Fibroblast of lung (primary cell): Measurements from ENCODE around the gene TARS3. TPM values are rescaled to one million over a fixed set of nuclear protein-coding genes. Genes with fewer than 3 reads are reported as not detected.

Source experiments
- DNase-seq, 2 donors: peaks; one replicate each; pipeline versions ENCODE4 v3.0.0 to v3.0.0-alpha.2; 2010; ENCODE audit warnings: low read depth in 2 of 2
- H2AFZ ChIP-seq: 2 replicates; pipeline ENCODE4 v1.5.1; 2012; ENCODE audit warnings: low read length, control low read depth, inconsistent platforms
- H3K27ac ChIP-seq: 2 replicates; pipeline ENCODE4 v1.5.1; 2011; ENCODE audit warnings: low read length, control low read depth; ENCODE audit not compliant: insufficient read depth
- H3K27me3 ChIP-seq: 2 replicates; pipeline ENCODE4 v1.5.1; 2011; ENCODE audit warnings: mild to moderate bottlenecking, low read length; ENCODE audit not compliant: control insufficient read depth, insufficient read depth
- H3K36me3 ChIP-seq: 2 replicates; pipeline ENCODE4 v1.5.1; 2011; ENCODE audit warnings: low read length; ENCODE audit not compliant: control insufficient read depth, insufficient read depth
- H3K4me1 ChIP-seq: 2 replicates; pipeline ENCODE4 v1.5.1; 2011; ENCODE audit warnings: low read length; ENCODE audit not compliant: control insufficient read depth, insufficient read depth; ENCODE audit errors: extremely low read depth
- H3K4me2 ChIP-seq: 2 replicates; pipeline ENCODE4 v1.5.1; 2011; ENCODE audit warnings: low read length, control low read depth; ENCODE audit not compliant: insufficient read depth; ENCODE audit errors: extremely low read depth
- H3K4me3 ChIP-seq, 4 experiments: fragments of 200-600 bp in 1 of 4; sonication (generic) in 1 of 4; replicated peaks in 1 of 4; 2 replicates each; pipeline ENCODE4 v1.5.1; 2011 to 2016; ENCODE audit warnings: low read length in 4 of 4, low read depth in 3 of 4, mild to moderate bottlenecking in 3 of 4, control low read depth in 2 of 4, inconsistent platforms in 1 of 4, mixed read lengths in 1 of 4; ENCODE audit not compliant: insufficient read depth in 1 of 4; ENCODE audit errors: control extremely low read depth in 1 of 4
- H3K79me2 ChIP-seq: 2 replicates; pipeline ENCODE4 v1.5.1; 2012; ENCODE audit warnings: mild to moderate bottlenecking, low read length, inconsistent platforms; ENCODE audit not compliant: control insufficient read depth, insufficient read depth
- H3K9ac ChIP-seq: 2 replicates; pipeline ENCODE4 v1.5.1; 2011; ENCODE audit warnings: mild to moderate bottlenecking, low read length, control low read depth; ENCODE audit not compliant: insufficient read depth
- H3K9me3 ChIP-seq: 2 replicates; pipeline ENCODE4 v1.5.1; 2012; ENCODE audit warnings: low read depth, low read length; ENCODE audit not compliant: control insufficient read depth, insufficient read depth
- H4K20me1 ChIP-seq: 2 replicates; pipeline ENCODE4 v1.5.1; 2011; ENCODE audit warnings: low read length; ENCODE audit not compliant: control insufficient read depth, insufficient read depth; ENCODE audit errors: extremely low read depth
- CTCF ChIP-seq, 2 donors: IDR thresholded peaks in 1 of 2; conservative IDR thresholded peaks in 1 of 2; 1 replicate in 1 of 2; 2 replicates in 1 of 2; pipeline ENCODE4 v1.5.1; 2011 to 2012; ENCODE audit warnings: low read length in 2 of 2, control low read depth in 1 of 2, inconsistent platforms in 1 of 2, low read depth in 1 of 2, mild to moderate bottlenecking in 1 of 2
- EZH2 ChIP-seq: IDR thresholded peaks from 2 replicates; pipeline ENCODE4 v1.5.1; 2012; ENCODE audit warnings: low read length, control low read depth, mild to moderate bottlenecking; ENCODE audit errors: missing control alignments
- polyA plus RNA-seq, 2 donors: library from polyadenylated mRNA; depleted of rRNA in 1 of 2; stranded (reverse) in 1 of 2; unstranded in 1 of 2; fragments of >200 nt; gene quantifications; 2 replicates each; pipeline ENCODE4 v1.2.1, GENCODE V29; 2011 to 2012; ENCODE audit warnings: missing spikeins in 1 of 2
- total RNA-seq: library from RNA; depleted of rRNA; stranded (reverse); fragments of >200 nt; gene quantifications from 2 replicates; pipeline ENCODE4 v1.2.1, GENCODE V29; 2014

The TARS3 gene
- total and polyA plus RNA-seq, 2 donors (not counting 1 experiment from before 2014, with no cell fraction given): 4.3 to 23.3 TPM

GRCh38 chr15:101686718-101687117 is 37.6 kb downstream of the TARS3 start:
- no peak for DNase-seq
- TF ChIP-seq CTCF (conservative IDR thresholded peaks at IDR 0.05 in 1 of 2, IDR thresholded peaks at IDR 0.05 in 1 of 2; ENCODE audit: low read depth in 1 of 2, low read length in 2 of 2) (no peak), EZH2 (no peak)
- H3K27me3 ChIP-seq: no peaks in the 10 kb centered on the region
- no peaks in the 10 kb centered on the region for H4K20me1 ChIP-seq
- H3K36me3 ChIP-seq: no peaks in the 10 kb centered on the region
- H3K4me2 ChIP-seq: no peak overlapping the region
- H3K79me2 ChIP-seq: no peaks in the 10 kb centered on the region
- H3K9me3 ChIP-seq: no peaks in the 10 kb centered on the region
- no peak overlapping the region for H3K27ac ChIP-seq
- no peak overlapping the region for H3K4me3 ChIP-seq
- peaks cover 3% of the 10 kb centered on the region for H3K4me1 ChIP-seq
- no peak overlapping the region for H3K9ac ChIP-seq
- no peak overlapping the region for H2AFZ ChIP-seq

- no peak overlapping the region for H3K9ac ChIP-seq
- H3K36me3 ChIP-seq: no peaks in the 10 kb centered on the region
- H4K20me1 ChIP-seq: no peaks in the 10 kb centered on the region
- H3K27ac ChIP-seq: peak overlapping the region; percentile 34
- H3K4me3 ChIP-seq: no peak overlapping the region
- no peak for TF ChIP-seq CTCF (conservative IDR thresholded peaks at IDR 0.05 in 1 of 2, IDR thresholded peaks at IDR 0.05 in 1 of 2; ENCODE audit: low read depth in 1 of 2, low read length in 2 of 2)
- TF ChIP-seq EZH2: no peak
- H3K27me3 ChIP-seq: no peaks in the 10 kb centered on the region
- no peaks in the 10 kb centered on the region for H3K9me3 ChIP-seq
- no peaks in the 10 kb centered on the region for H3K79me2 ChIP-seq
- DNase-seq: no peak
- H3K4me1 ChIP-seq: peaks cover 3% of the 10 kb centered on the region
- H2AFZ ChIP-seq: no peak overlapping the region
- peak overlapping the region; percentile 30 for H3K4me2 ChIP-seq
These were observed 39.4 kb downstream of the TARS3 start for GRCh38 chr15:101684877-101685276.

GRCh38 chr15:101684384-101684783 is 39.9 kb downstream of the TARS3 start:
- Histone ChIP-seq H3K27ac (peak overlapping the region; percentile 34), H3K9ac (no peak overlapping the region), H3K4me1 (peaks cover 3% of the 10 kb centered on the region)

More at GRCh38 chr15:101684384-101684783, 39.9 kb downstream of the TARS3 start:
- TF ChIP-seq CTCF (conservative IDR thresholded peaks at IDR 0.05 in 1 of 2, IDR thresholded peaks at IDR 0.05 in 1 of 2; ENCODE audit: low read depth in 1 of 2, low read length in 2 of 2) (no peak), EZH2 (no peak)
- peak; percentile 28 to 89 for DNase-seq
- Histone ChIP-seq H3K4me3 (no peak overlapping the region), H3K36me3 (no peaks in the 10 kb centered on the region), H2AFZ (no peak overlapping the region), H4K20me1 (no peaks in the 10 kb centered on the region), H3K9me3 (no peaks in the 10 kb centered on the region), H3K4me2 (peak overlapping the region; percentile 30), H3K27me3 (no peaks in the 10 kb centered on the region), H3K79me2 (no peaks in the 10 kb centered on the region)
